Osteocyte (in vitro differentiated cells): Measurements from ENCODE around the gene AGMO. TPM values are rescaled to one million over a fixed set of nuclear protein-coding genes. Genes with fewer than 3 reads are reported as not detected.

Source experiments
- DNase-seq: peaks from one replicate; pipeline ENCODE4 v3.0.0; 2021; ENCODE audit warnings: mixed read lengths; ENCODE audit not compliant: unreplicated experiment; ENCODE audit errors: extremely low spot score
- H3K27ac Mint-ChIP-seq: one replicate; pipeline ENCODE4 v1.8.0; 2021; ENCODE audit warnings: mild to moderate bottlenecking, mixed read lengths; ENCODE audit not compliant: unreplicated experiment
- H3K27me3 Mint-ChIP-seq: one replicate; pipeline ENCODE4 v1.8.0; 2021; ENCODE audit warnings: mixed read lengths; ENCODE audit not compliant: unreplicated experiment
- H3K36me3 Mint-ChIP-seq: one replicate; pipeline ENCODE4 v1.8.0; 2021; ENCODE audit warnings: mixed read lengths; ENCODE audit not compliant: unreplicated experiment
- H3K4me1 Mint-ChIP-seq: one replicate; pipeline ENCODE4 v1.8.0; 2021; ENCODE audit warnings: mixed read lengths; ENCODE audit not compliant: unreplicated experiment
- H3K4me3 Mint-ChIP-seq: one replicate; pipeline ENCODE4 v1.8.0; 2021; ENCODE audit warnings: mild to moderate bottlenecking, moderate library complexity, mixed read lengths; ENCODE audit not compliant: unreplicated experiment
- H3K9me3 Mint-ChIP-seq: one replicate; pipeline ENCODE4 v1.8.0; 2021; ENCODE audit warnings: mixed read lengths; ENCODE audit not compliant: unreplicated experiment
- total RNA-seq: library from RNA; stranded (reverse); gene quantifications from 2 replicates; pipeline ENCODE4 v1.2.1, GENCODE V29; 2021
- TF ChIP-seq, protein P1 (sequence below): fragments of 200-600 bp; sonication (generic); IDR thresholded peaks from 2 replicates; pipeline ENCODE4 v1.5.0; 2021; ENCODE audit warnings: antibody characterized with exemption, mild to moderate bottlenecking, moderate library complexity

AGMO gene
- total RNA-seq, 1 donor from 2014 or later: 1.7 TPM

DNA sequence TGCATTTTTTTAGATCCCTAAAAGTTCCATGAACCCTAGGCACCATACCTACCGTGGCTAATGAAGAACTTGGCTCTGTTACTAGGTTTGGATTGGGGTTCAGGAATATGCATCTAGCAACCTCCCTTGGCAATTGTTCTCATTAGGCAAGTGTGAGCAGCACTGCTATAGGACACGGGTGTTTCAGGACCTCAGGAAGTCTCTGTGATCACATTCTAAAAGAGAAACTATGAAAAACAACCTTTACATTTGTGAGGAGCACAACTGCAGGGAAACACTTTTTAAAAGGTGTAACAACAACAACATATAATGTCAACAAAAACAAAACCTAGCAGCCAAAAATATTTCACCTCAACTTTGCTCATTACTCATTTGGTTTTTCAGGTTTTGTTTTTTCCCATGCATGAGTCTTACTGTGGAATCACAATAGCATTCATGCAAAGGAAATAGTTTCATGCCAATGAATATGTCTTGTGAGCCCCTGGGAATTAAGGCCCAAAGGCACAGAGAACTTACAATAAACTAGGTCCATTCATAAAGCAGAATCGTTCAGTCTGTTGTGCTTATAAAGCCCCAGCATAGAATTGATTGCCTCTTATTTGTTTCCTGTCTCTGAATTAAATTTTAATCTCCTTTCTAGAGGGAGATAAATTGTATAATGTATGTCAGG lies 403.5 kb downstream of the AGMO start:
- no peaks in the 10 kb centered on the region for H3K36me3 Mint-ChIP-seq
- no peaks in the 10 kb centered on the region for H3K27me3 Mint-ChIP-seq
- peak overlapping the region; percentile 21 for H3K27ac Mint-ChIP-seq
- TF ChIP-seq, protein P1, sequence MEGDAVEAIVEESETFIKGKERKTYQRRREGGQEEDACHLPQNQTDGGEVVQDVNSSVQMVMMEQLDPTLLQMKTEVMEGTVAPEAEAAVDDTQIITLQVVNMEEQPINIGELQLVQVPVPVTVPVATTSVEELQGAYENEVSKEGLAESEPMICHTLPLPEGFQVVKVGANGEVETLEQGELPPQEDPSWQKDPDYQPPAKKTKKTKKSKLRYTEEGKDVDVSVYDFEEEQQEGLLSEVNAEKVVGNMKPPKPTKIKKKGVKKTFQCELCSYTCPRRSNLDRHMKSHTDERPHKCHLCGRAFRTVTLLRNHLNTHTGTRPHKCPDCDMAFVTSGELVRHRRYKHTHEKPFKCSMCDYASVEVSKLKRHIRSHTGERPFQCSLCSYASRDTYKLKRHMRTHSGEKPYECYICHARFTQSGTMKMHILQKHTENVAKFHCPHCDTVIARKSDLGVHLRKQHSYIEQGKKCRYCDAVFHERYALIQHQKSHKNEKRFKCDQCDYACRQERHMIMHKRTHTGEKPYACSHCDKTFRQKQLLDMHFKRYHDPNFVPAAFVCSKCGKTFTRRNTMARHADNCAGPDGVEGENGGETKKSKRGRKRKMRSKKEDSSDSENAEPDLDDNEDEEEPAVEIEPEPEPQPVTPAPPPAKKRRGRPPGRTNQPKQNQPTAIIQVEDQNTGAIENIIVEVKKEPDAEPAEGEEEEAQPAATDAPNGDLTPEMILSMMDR: no peak
- peaks cover 23% of the 10 kb centered on the region for H3K4me1 Mint-ChIP-seq
- no peak for DNase-seq
- peaks cover 10% of the 10 kb centered on the region for H3K9me3 Mint-ChIP-seq
- H3K4me3 Mint-ChIP-seq: no peak overlapping the region

Other genes with a start within 250 kb of the AGMO start
- gene MEOX2, start 124.7 kb upstream of the AGMO start, total RNA-seq: 24.5 and 24.8 TPM in 2 replicates